ENCODE results near the gene TMIGD3. TPM values are rescaled to one million over a fixed set of nuclear protein-coding genes. Genes with fewer than 3 reads are reported as not detected.

TMIGD3 gene
- total RNA-seq, 1 experiment from 2014 or later: not detected

DNA sequence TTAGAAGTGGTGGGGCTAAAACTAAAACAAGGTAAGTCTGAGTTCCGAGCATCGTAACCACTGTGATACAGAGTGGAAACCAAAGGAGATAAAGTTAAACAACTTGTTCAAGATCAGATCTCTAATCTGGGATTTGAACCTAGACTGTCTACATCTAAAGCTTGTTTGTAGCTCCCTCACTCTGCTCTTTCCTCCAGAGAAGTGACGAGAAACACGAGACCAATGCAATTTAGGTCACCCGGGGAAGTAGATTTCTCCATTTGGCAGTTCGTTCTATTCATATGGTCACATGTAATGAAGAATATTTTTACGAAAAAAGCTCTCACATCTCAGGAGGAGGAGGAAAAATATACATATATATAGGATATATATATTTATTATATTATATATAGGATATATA, 1.8 kb downstream of the TMIGD3 start:
- Histone ChIP-seq H3K4me1 (ENCODE audit: control insufficient read depth, insufficient read depth, low read length) (no peaks in the 10 kb centered on the region), H3K27ac (ENCODE audit: low read length) (no peak overlapping the region), H3K27me3 (ENCODE audit: control insufficient read depth, insufficient read depth, low read length) (no peaks in the 10 kb centered on the region), H3K36me3 (ENCODE audit: control insufficient read depth, insufficient read depth, low read length) (no peaks in the 10 kb centered on the region), H3K4me3 (ENCODE audit: low read depth in 2 of 2, low read length in 2 of 2) (no peak overlapping the region), H3K9me3 (ENCODE audit: control insufficient read depth, insufficient read depth, low read depth, low read length) (no peaks in the 10 kb centered on the region)
- no TSS peak for BruUV-seq (replicated peaks)
- ChIA-PET POLR2A (no interaction called here), CTCF (no interaction called here)
- intact Hi-C loops (cut with micrococcal nuclease; ENCODE audit: unreplicated experiment) (loop anchor here (10.0 kb wide), 1 partner anchor 253 kb away; the partner anchor contains the start of gene DDX20), in situ Hi-C loops (cut with HindIII; ENCODE audit: low pct_unique_long_range_greater_than_20kb, low sequenced_read_pairs) (no loop called here)
- TF ChIP-seq, protein P1, sequence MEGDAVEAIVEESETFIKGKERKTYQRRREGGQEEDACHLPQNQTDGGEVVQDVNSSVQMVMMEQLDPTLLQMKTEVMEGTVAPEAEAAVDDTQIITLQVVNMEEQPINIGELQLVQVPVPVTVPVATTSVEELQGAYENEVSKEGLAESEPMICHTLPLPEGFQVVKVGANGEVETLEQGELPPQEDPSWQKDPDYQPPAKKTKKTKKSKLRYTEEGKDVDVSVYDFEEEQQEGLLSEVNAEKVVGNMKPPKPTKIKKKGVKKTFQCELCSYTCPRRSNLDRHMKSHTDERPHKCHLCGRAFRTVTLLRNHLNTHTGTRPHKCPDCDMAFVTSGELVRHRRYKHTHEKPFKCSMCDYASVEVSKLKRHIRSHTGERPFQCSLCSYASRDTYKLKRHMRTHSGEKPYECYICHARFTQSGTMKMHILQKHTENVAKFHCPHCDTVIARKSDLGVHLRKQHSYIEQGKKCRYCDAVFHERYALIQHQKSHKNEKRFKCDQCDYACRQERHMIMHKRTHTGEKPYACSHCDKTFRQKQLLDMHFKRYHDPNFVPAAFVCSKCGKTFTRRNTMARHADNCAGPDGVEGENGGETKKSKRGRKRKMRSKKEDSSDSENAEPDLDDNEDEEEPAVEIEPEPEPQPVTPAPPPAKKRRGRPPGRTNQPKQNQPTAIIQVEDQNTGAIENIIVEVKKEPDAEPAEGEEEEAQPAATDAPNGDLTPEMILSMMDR (IDR thresholded peaks at IDR 0.05): no peak
- DNase-seq (ENCODE audit: low read depth, low spot score) (no peak), ATAC-seq (no peak)

DNA sequence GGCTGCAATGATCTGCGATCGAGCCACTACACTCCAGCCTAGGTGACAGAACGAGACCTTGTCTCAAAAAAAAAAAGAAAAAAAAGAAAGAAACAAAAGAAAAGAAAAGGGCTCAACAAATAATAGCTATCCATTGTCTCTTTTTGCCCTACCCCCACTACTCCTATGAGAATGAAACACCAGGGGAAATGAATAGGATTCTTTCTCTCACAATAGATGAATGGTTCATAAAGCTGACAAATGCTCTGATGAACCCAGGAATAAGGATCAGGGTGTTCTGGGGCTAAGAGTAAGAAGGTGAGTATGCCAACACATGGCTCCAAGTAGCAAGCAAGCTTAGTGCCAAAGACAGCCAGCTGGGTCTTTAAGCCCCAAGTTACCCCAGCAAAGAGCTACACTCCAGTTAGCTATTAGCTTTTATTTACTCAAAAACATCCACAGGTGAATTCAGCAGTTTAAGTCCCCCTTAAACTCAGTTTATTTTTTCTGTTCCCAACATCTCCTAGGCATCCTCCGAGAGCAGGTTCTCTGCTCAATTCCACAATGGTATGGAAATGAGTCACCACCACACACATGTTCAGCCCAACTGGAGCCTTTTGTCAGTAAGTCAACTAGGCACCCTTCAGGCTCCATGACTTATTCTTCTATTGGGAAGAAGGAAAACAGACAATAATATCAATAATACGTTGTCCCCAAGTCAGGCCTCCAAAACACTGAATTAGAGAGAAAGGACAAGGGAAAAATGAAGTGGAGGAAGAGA, 4.2 kb downstream of the TMIGD3 start:
- ChIA-PET POLR2A (no interaction called here), CTCF (no interaction called here)
- DNase-seq (ENCODE audit: low read depth, low spot score): no peak
- no peak for TF ChIP-seq POLR2AphosphoS5 (IDR thresholded peaks at IDR 0.05; ENCODE audit: low read depth, low read length)
- no peak for TF ChIP-seq TCF7L2 (IDR thresholded peaks at IDR 0.05; ENCODE audit: low read depth, low read length)
- H3K9me3 ChIP-seq (ENCODE audit: control insufficient read depth, insufficient read depth, low read depth, low read length): no peaks in the 10 kb centered on the region
- ATAC-seq: no peak
- BruUV-seq (replicated peaks): no TSS peak
- no peaks in the 10 kb centered on the region for H3K4me1 ChIP-seq (ENCODE audit: control insufficient read depth, insufficient read depth, low read length)
- no peaks in the 10 kb centered on the region for H3K27me3 ChIP-seq (ENCODE audit: control insufficient read depth, insufficient read depth, low read length)
- H3K36me3 ChIP-seq (ENCODE audit: control insufficient read depth, insufficient read depth, low read length): no peaks in the 10 kb centered on the region
- H3K27ac ChIP-seq (ENCODE audit: low read length): no peak overlapping the region
- in situ Hi-C loops (cut with HindIII; ENCODE audit: low pct_unique_long_range_greater_than_20kb, low sequenced_read_pairs) (no loop called here), intact Hi-C loops (cut with micrococcal nuclease; ENCODE audit: unreplicated experiment) (no loop called here)
- H3K4me3 ChIP-seq (ENCODE audit: low read depth in 2 of 2, low read length in 2 of 2): no peak overlapping the region

DNA sequence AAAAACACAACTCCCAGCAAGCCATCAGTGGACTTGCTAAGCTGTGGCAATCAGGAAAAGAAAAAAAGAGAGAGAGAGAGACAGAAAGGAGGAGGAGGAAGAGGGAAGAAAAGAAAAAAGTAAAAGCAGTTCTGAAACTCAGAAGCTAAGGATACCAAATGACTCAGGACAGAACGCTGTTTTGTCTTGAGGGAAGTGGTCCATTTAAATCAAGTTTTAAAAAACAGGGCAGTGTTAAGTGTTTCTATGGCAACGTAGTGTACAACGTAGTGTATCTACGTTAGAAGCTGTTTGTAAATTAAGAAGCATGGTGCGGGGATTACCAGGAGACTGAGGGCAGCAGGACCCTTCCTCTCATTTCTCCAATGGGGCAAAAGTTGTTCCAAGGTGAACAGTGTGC, 5.8 kb downstream of the TMIGD3 start:
- no TSS peak for BruUV-seq (replicated peaks)
- no peaks in the 10 kb centered on the region; the same call in 1 of the 2 replicates for H3K27me3 ChIP-seq (ENCODE audit: control insufficient read depth, insufficient read depth, low read length)
- ChIA-PET POLR2A (no interaction called here), CTCF (no interaction called here)
- ATAC-seq: no peak
- H3K27ac ChIP-seq (ENCODE audit: low read length): no peak overlapping the region
- in situ Hi-C loops (cut with HindIII; ENCODE audit: low pct_unique_long_range_greater_than_20kb, low sequenced_read_pairs) (no loop called here), intact Hi-C loops (cut with micrococcal nuclease; ENCODE audit: unreplicated experiment) (no loop called here)
- TF ChIP-seq, protein P2, sequence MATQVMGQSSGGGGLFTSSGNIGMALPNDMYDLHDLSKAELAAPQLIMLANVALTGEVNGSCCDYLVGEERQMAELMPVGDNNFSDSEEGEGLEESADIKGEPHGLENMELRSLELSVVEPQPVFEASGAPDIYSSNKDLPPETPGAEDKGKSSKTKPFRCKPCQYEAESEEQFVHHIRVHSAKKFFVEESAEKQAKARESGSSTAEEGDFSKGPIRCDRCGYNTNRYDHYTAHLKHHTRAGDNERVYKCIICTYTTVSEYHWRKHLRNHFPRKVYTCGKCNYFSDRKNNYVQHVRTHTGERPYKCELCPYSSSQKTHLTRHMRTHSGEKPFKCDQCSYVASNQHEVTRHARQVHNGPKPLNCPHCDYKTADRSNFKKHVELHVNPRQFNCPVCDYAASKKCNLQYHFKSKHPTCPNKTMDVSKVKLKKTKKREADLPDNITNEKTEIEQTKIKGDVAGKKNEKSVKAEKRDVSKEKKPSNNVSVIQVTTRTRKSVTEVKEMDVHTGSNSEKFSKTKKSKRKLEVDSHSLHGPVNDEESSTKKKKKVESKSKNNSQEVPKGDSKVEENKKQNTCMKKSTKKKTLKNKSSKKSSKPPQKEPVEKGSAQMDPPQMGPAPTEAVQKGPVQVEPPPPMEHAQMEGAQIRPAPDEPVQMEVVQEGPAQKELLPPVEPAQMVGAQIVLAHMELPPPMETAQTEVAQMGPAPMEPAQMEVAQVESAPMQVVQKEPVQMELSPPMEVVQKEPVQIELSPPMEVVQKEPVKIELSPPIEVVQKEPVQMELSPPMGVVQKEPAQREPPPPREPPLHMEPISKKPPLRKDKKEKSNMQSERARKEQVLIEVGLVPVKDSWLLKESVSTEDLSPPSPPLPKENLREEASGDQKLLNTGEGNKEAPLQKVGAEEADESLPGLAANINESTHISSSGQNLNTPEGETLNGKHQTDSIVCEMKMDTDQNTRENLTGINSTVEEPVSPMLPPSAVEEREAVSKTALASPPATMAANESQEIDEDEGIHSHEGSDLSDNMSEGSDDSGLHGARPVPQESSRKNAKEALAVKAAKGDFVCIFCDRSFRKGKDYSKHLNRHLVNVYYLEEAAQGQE (IDR thresholded peaks at IDR 0.05; ENCODE audit: insufficient read depth in 1 of 2, low read depth in 2 of 2, low read length in 1 of 2): no peak
- TF ChIP-seq TCF7L2 (IDR thresholded peaks at IDR 0.05; ENCODE audit: low read depth, low read length) (no peak), SIN3A (IDR thresholded peaks at IDR 0.05; ENCODE audit: borderline replicate concordance, insufficient read depth, low read depth, low read length) (no peak), POLR2AphosphoS5 (IDR thresholded peaks at IDR 0.05; ENCODE audit: low read depth, low read length) (no peak)
- TF ChIP-seq, protein P1 (IDR thresholded peaks at IDR 0.05): no peak
- H3K4me3 ChIP-seq (ENCODE audit: low read depth in 2 of 2, low read length in 2 of 2): no peak overlapping the region
- no peak for DNase-seq (ENCODE audit: low read depth, low spot score)
- H3K36me3 ChIP-seq (ENCODE audit: control insufficient read depth, insufficient read depth, low read length): no peaks in the 10 kb centered on the region
- no peaks in the 10 kb centered on the region for H3K4me1 ChIP-seq (ENCODE audit: control insufficient read depth, insufficient read depth, low read length)
- no peaks in the 10 kb centered on the region for H3K9me3 ChIP-seq (ENCODE audit: control insufficient read depth, insufficient read depth, low read depth, low read length)
